ENCODE measurements around the gene EHD3.

Gene EHD3

DNA sequence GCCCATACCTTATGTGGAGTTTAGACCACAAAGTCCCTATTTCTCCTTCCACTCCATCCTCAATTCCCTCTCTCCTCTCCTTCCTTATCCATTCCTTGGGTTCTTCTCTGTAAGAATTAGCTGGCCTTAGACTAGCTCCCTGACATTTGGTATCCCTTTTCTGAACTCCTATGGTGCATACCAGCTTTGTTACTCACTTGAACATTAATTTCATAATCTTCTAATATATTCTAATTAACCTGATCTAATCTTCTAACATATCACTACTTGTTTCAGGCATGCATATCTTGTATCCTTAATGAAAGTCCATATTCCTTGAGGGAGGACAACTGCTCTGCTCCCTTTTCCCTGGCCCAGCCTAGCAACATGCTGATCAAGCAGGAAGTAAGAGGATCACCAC lies 66.4 kb downstream of the EHD3 start:
- H3K4me3 ChIP-seq (ENCODE audit: control insufficient read depth, low read depth, low read length) = no peak overlapping the region
- no peak for TF ChIP-seq CTCF (IDR thresholded peaks at IDR 0.05; ENCODE audit: control insufficient read depth, insufficient read depth, low read depth, low read length, missing control alignments)
- DNase-seq (ENCODE audit: low read depth) = no peak

DNA sequence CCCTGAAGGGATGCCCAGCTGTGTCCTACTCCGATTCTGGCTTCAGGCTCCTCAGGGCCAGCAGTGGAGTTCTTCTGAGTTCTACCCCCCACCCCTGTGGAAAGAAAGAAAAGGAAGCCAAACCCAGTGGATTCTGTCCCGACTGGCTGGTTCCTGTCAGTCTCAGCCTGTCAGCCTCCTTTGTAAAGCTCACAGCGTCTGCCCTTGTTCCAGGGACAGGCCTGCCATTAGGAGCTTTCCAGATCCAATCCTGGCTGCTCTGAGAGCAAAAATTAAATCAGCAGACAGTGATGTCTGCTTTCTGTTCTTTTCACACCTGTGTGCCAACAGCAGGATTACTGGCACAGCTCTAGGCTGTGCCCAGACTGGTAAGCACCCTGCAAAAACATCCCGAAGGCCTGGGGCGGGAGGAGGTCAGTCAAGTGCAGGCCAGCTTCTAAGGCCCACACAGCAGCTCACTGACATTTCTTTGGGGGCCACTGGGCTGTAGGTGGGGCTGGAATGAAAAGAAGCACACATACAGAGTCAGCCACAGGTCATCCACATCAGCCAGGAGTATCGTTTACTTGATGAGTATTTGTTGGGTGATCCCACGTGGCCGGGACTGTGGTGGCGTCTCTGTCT lies 69.1 kb downstream of the EHD3 start:
- H3K4me3 ChIP-seq (ENCODE audit: control insufficient read depth, low read depth, low read length) = no peak overlapping the region
- no peak for TF ChIP-seq CTCF (IDR thresholded peaks at IDR 0.05; ENCODE audit: control insufficient read depth, insufficient read depth, low read depth, low read length, missing control alignments)
- no peak for DNase-seq (ENCODE audit: low read depth)

DNA sequence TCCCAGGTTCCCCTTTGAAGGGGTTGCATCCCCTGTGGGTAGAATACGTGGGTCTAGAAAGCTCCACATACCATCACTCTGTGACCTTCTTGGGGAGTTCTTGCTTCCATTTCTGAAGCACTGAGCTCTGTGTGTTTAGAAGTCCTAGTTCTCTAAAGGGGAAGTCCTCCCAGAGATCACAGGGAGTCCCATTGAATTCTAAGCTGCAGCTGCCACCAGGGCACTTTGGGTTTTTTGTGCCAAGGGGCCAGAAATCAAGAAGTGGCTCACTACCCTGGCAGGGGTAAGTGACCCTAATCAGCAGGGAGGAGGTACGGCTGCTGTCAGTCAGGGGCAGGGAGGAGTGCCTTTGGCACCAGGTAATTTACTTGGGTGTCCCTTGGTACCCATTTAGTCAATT lies 70.9 kb downstream of the EHD3 start:
- no peak for TF ChIP-seq CTCF (IDR thresholded peaks at IDR 0.05; ENCODE audit: control insufficient read depth, insufficient read depth, low read depth, low read length, missing control alignments)
- no peak overlapping the region for H3K4me3 ChIP-seq (ENCODE audit: control insufficient read depth, low read depth, low read length)
- DNase-seq (ENCODE audit: low read depth) = no peak

DNA sequence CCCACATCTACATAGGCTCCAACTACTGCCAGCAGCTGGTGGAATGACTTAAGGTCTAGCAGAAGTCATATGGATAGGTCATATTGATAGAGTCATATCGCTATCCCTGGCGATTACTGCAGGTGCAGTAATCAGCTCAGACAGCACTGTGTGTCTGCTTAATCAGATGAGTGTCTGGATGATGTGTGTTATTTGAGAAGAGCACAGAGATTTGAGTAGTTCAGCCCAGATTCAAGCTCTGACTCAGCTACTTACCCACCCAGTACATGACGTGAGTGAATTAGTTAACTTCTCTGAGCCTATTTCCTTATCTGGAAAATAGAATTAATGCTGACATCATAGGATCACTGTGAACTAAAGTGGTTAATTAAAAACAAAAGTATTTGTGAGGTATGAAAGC lies 78.9 kb downstream of the EHD3 start:
- H3K4me3 ChIP-seq (ENCODE audit: control insufficient read depth, low read depth, low read length) = no peak overlapping the region
- TF ChIP-seq CTCF (IDR thresholded peaks at IDR 0.05; ENCODE audit: control insufficient read depth, insufficient read depth, low read depth, low read length, missing control alignments) = no peak
- no peak for DNase-seq (ENCODE audit: low read depth)

- no peak overlapping the region for H3K4me3 ChIP-seq (ENCODE audit: control insufficient read depth, low read depth, low read length)
- no peak for TF ChIP-seq CTCF (IDR thresholded peaks at IDR 0.05; ENCODE audit: control insufficient read depth, insufficient read depth, low read depth, low read length, missing control alignments)
- no peak for DNase-seq (ENCODE audit: low read depth)
Observed at GRCh38 chr2:31314761-31315160, 80.8 kb downstream of the EHD3 start.

DNA sequence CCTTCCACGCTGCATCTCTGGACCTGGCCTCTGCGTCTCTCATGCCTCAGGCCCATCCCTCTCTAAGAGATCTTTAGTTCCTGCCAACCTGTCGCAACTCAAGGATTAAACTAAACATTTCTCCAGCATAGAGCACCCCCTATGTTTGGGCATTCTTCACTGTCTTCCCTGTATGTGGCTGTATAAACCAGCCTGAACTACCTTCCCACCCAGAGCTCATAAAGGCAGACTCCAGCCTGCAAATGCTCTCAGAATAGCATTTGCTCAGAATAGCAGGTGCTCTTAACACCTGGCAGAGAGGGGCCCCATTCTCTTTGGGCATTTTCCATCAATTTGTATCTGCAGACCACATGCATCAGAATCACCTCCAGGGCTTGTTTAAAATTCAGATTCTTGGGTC lies 83.4 kb downstream of the EHD3 start:
- H3K4me3 ChIP-seq (ENCODE audit: control insufficient read depth, low read depth, low read length) = no peak overlapping the region
- DNase-seq (ENCODE audit: low read depth) = no peak
- no peak for TF ChIP-seq CTCF (IDR thresholded peaks at IDR 0.05; ENCODE audit: control insufficient read depth, insufficient read depth, low read depth, low read length, missing control alignments)

Measured in AG09309 (cell line).